ENCODE data around the gene ARVCF.

ARVCF gene

GRCh38 chr22:20015971-20016733, 471 bp downstream of the ARVCF start:
- no peak overlapping the region for H2AFZ ChIP-seq (ENCODE audit: low read length)
- no peaks in the 10 kb centered on the region for H3K79me2 ChIP-seq (ENCODE audit: insufficient read depth, low read length)
- no peak overlapping the region for H3K27ac ChIP-seq (ENCODE audit: low read depth, low read length, poor library complexity, severe bottlenecking)
- H3K4me2 ChIP-seq (ENCODE audit: low read length), result peak overlapping the region; percentile 71
- H4K20me1 ChIP-seq (ENCODE audit: insufficient read depth, low read length), result no peaks in the 10 kb centered on the region
- no peaks in the 10 kb centered on the region for H3K9me3 ChIP-seq (ENCODE audit: low read length)
- 0 out of 2 replicates have a peak, but pooled peaks cover 3% of the 10 kb centered on the region for H3K27me3 ChIP-seq (ENCODE audit: insufficient read depth, low read length)
- H3K4me3 ChIP-seq (ENCODE audit: low read depth, low read length, poor library complexity, severe bottlenecking), result peak overlapping the region; percentile 85
- peak overlapping the region; percentile 66 for H3K9ac ChIP-seq (ENCODE audit: low read length)
- H3K36me3 ChIP-seq (ENCODE audit: insufficient read depth, low read length), result no peaks in the 10 kb centered on the region
- peaks cover 19% of the 10 kb centered on the region for H3K4me1 ChIP-seq (ENCODE audit: insufficient read depth, low read length, severe bottlenecking)
- no peaks in the 10 kb centered on the region for H3F3A ChIP-seq (ENCODE audit: insufficient read depth, low read length)
- TF ChIP-seq EZH2 (IDR thresholded peaks at IDR 0.05; ENCODE audit: borderline replicate concordance, low read length) (no peak), CTCF (IDR thresholded peaks at IDR 0.05; ENCODE audit: low read length) (no peak)
- H3K9me2 ChIP-seq (ENCODE audit: low read depth, low read length), result no peaks in the 10 kb centered on the region

GRCh38 chr22:20015187-20015625, 1.4 kb downstream of the ARVCF start:
- Histone ChIP-seq H3K4me2 (ENCODE audit: low read length) (no peak overlapping the region), H2AFZ (ENCODE audit: low read length) (no peak overlapping the region), H3K27ac (ENCODE audit: low read depth, low read length, poor library complexity, severe bottlenecking) (no peak overlapping the region), H4K20me1 (ENCODE audit: insufficient read depth, low read length) (no peaks in the 10 kb centered on the region), H3K36me3 (ENCODE audit: insufficient read depth, low read length) (no peaks in the 10 kb centered on the region), H3K4me1 (ENCODE audit: insufficient read depth, low read length, severe bottlenecking) (peaks cover 15% of the 10 kb centered on the region), H3K4me3 (ENCODE audit: low read depth, low read length, poor library complexity, severe bottlenecking) (no peak overlapping the region), H3K79me2 (ENCODE audit: insufficient read depth, low read length) (no peaks in the 10 kb centered on the region), H3K9me3 (ENCODE audit: low read length) (no peaks in the 10 kb centered on the region), H3K9ac (ENCODE audit: low read length) (no peak overlapping the region), H3F3A (ENCODE audit: insufficient read depth, low read length) (no peaks in the 10 kb centered on the region), H3K27me3 (ENCODE audit: insufficient read depth, low read length) (0 out of 2 replicates have a peak, but pooled peaks cover 3% of the 10 kb centered on the region), H3K9me2 (ENCODE audit: low read depth, low read length) (no peaks in the 10 kb centered on the region)
- TF ChIP-seq CTCF (IDR thresholded peaks at IDR 0.05; ENCODE audit: low read length), result no peak
- no peak for TF ChIP-seq EZH2 (IDR thresholded peaks at IDR 0.05; ENCODE audit: borderline replicate concordance, low read length)

GRCh38 chr22:20014526-20015186, 2.0 kb downstream of the ARVCF start:
- H3K4me3 ChIP-seq (ENCODE audit: low read depth, low read length, poor library complexity, severe bottlenecking), result no peak overlapping the region
- H3K4me2 ChIP-seq (ENCODE audit: low read length), result no peak overlapping the region
- H3K9me2 ChIP-seq (ENCODE audit: low read depth, low read length), result no peaks in the 10 kb centered on the region
- no peaks in the 10 kb centered on the region for H3K9me3 ChIP-seq (ENCODE audit: low read length)
- no peak overlapping the region for H3K27ac ChIP-seq (ENCODE audit: low read depth, low read length, poor library complexity, severe bottlenecking)
- H2AFZ ChIP-seq (ENCODE audit: low read length), result no peak overlapping the region
- no peaks in the 10 kb centered on the region for H3F3A ChIP-seq (ENCODE audit: insufficient read depth, low read length)
- H3K9ac ChIP-seq (ENCODE audit: low read length), result no peak overlapping the region
- TF ChIP-seq CTCF (IDR thresholded peaks at IDR 0.05; ENCODE audit: low read length) (no peak), EZH2 (IDR thresholded peaks at IDR 0.05; ENCODE audit: borderline replicate concordance, low read length) (no peak)
- H3K36me3 ChIP-seq (ENCODE audit: insufficient read depth, low read length), result no peaks in the 10 kb centered on the region
- H3K4me1 ChIP-seq (ENCODE audit: insufficient read depth, low read length, severe bottlenecking), result peaks cover 13% of the 10 kb centered on the region
- no peaks in the 10 kb centered on the region for H4K20me1 ChIP-seq (ENCODE audit: insufficient read depth, low read length)
- H3K79me2 ChIP-seq (ENCODE audit: insufficient read depth, low read length), result no peaks in the 10 kb centered on the region
- H3K27me3 ChIP-seq (ENCODE audit: insufficient read depth, low read length), result 0 out of 2 replicates have a peak, but pooled peaks cover 3% of the 10 kb centered on the region

Data from OCI-LY1 (cell line).